Endothelial cell of umbilical vein (primary cell): ENCODE data around the gene TBC1D8B. TPM values are rescaled to one million over a fixed set of nuclear protein-coding genes. Genes with fewer than 3 reads are reported as not detected.

Experiments
- BruUV-seq: library from RNA; stranded (reverse); fragments of 400-500 nt; replicated peaks from 2 replicates; lab custom pipeline; 2021; lab: Mats Ljungman, UMichigan
- CTCF ChIA-PET: fragments of 300-600, 350-600 bp; sonication (Branson Sonifier 250); formaldehyde crosslinking; loops from one replicate; lab custom pipeline; 2021; ENCODE audit warnings: antibody characterized with exemption, inconsistent platforms; lab: Charles Lee
- POLR2A ChIA-PET: fragments of 300-600, 350-600 bp; sonication (Branson Sonifier 250); formaldehyde crosslinking; loops from one replicate; lab custom pipeline; 2021; ENCODE audit warnings: antibody characterized with exemption, inconsistent platforms; lab: Charles Lee
- DNase-seq: peaks from one replicate; pipeline ENCODE4 v3.0.0-alpha.2; 2011; ENCODE audit warnings: low read depth, low spot score
- FAIRE-seq: peaks from 2 replicates; lab custom pipeline; 2011; peaks lifted over from hg19 to GRCh38; lab: Jason Lieb, UNC
- H2AFZ ChIP-seq: 2 replicates; pipeline ENCODE4 v1.6.0; 2012; ENCODE audit warnings: low read depth, low read length, control low read depth, inconsistent platforms
- H3K27ac ChIP-seq: 2 replicates; pipeline ENCODE4 v1.5.1; 2011; ENCODE audit warnings: low read depth, mild to moderate bottlenecking, control low read depth, low read length, moderate library complexity; ENCODE audit not compliant: insufficient read depth
- H3K27me3 ChIP-seq, 2 experiments: 2 replicates each; pipeline versions ENCODE4 v1.6.0 to v1.6.1; 2011; ENCODE audit warnings: low read length in 2 of 2, mixed read lengths in 1 of 2; ENCODE audit not compliant: control insufficient read depth in 2 of 2, insufficient read depth in 2 of 2
- H3K36me3 ChIP-seq, 2 experiments: 2 replicates in 1 of 2; 3 replicates in 1 of 2; pipeline ENCODE4 v1.5.1; 2011; ENCODE audit warnings: low read length in 2 of 2, mild to moderate bottlenecking in 1 of 2, moderate library complexity in 1 of 2; ENCODE audit not compliant: control insufficient read depth in 2 of 2, insufficient read depth in 2 of 2; ENCODE audit errors: extremely low read depth in 1 of 2
- H3K4me1 ChIP-seq: 3 replicates; pipeline ENCODE4 v1.5.1; 2011; ENCODE audit warnings: mild to moderate bottlenecking, low read length; ENCODE audit not compliant: control insufficient read depth, insufficient read depth; ENCODE audit errors: extremely low read depth
- H3K4me2 ChIP-seq: 2 replicates; pipeline ENCODE4 v1.6.1; 2011; ENCODE audit warnings: low read length, control low read depth, mixed read lengths; ENCODE audit not compliant: insufficient read depth
- H3K4me3 ChIP-seq, 3 experiments: fragments of 200-600 bp in 1 of 3; sonication (generic), shearing (Covaris generic) in 1 of 3; replicated peaks in 1 of 3; 2 replicates each; pipeline ENCODE4 v1.5.1; 2011 to 2016; ENCODE audit warnings: control low read depth in 3 of 3, low read length in 3 of 3, mild to moderate bottlenecking in 2 of 3, inconsistent platforms in 1 of 3, low read depth in 1 of 3, moderate library complexity in 1 of 3; ENCODE audit not compliant: insufficient read depth in 1 of 3
- H3K79me2 ChIP-seq: 2 replicates; pipeline ENCODE4 v1.6.0; 2012; ENCODE audit warnings: low read length, inconsistent platforms; ENCODE audit not compliant: control insufficient read depth, insufficient read depth
- H3K9ac ChIP-seq: replicated peaks from 2 replicates; pipeline ENCODE3; 2011; ENCODE audit warnings: low read length, control low read depth; ENCODE audit not compliant: insufficient read depth; ENCODE audit errors: extremely low read depth
- H3K9me1 ChIP-seq: replicated peaks from 3 replicates; pipeline ENCODE4 v1.6.0; 2011; ENCODE audit warnings: mild to moderate bottlenecking, low read length; ENCODE audit not compliant: control insufficient read depth, insufficient read depth; ENCODE audit errors: extremely low read depth
- H3K9me3 ChIP-seq: replicated peaks from 2 replicates; pipeline ENCODE4 v1.5.1; 2012; ENCODE audit warnings: low read length, inconsistent platforms; ENCODE audit not compliant: control insufficient read depth, insufficient read depth
- H4K20me1 ChIP-seq: replicated peaks from 2 replicates; pipeline ENCODE3; 2011; ENCODE audit warnings: mild to moderate bottlenecking, low read length; ENCODE audit not compliant: control insufficient read depth, insufficient read depth; ENCODE audit errors: extremely low read depth
- EZH2 ChIP-seq: IDR thresholded peaks from 2 replicates; pipeline ENCODE4 v1.6.1; 2012; ENCODE audit warnings: borderline replicate concordance, low read depth, mild to moderate bottlenecking, moderate library complexity, low read length, inconsistent platforms; ENCODE audit not compliant: severe bottlenecking
- FOS ChIP-seq: IDR thresholded peaks from 2 replicates; pipeline ENCODE4 v1.6.1; 2011; ENCODE audit warnings: mild to moderate bottlenecking, low read length, moderate library complexity, borderline replicate concordance; ENCODE audit not compliant: insufficient read depth
- GATA2 ChIP-seq: IDR thresholded peaks from 2 replicates; pipeline ENCODE4 v1.7.0; 2011; ENCODE audit warnings: low read depth, mild to moderate bottlenecking, moderate library complexity, mixed read lengths, low read length; ENCODE audit not compliant: insufficient read length, insufficient read depth
- JUN ChIP-seq: IDR thresholded peaks from 2 replicates; pipeline ENCODE4 v1.6.1; 2011; ENCODE audit warnings: borderline replicate concordance, low read depth; ENCODE audit not compliant: insufficient read length, insufficient read depth
- MYC ChIP-seq: IDR thresholded peaks from one replicate; pipeline ENCODE4 v1.6.1; 2011; ENCODE audit warnings: mild to moderate bottlenecking, low read depth, low read length
- POLR2A ChIP-seq: IDR thresholded peaks from 2 replicates; pipeline ENCODE4 v1.6.1; 2012; ENCODE audit warnings: low read depth, mild to moderate bottlenecking, control low read depth, low read length
- dilution Hi-C: fragments of 300-500 bp; cut with MboI; formaldehyde crosslinking; loops from one replicate; pipeline ENCODE4 v1.15.0; 2019; ENCODE audit warnings: low sequenced_read_pairs; ENCODE audit not compliant: extremely low pct_ligation_motif_present
- intact Hi-C: fragments of 100-400 bp; cut with micrococcal nuclease; formaldehyde crosslinking; loops from one replicate; pipeline ENCODE4 v1.10.0; 2022
- polyA plus RNA-seq, 4 experiments: library from polyadenylated mRNA; depleted of rRNA in 3 of 4; stranded (reverse) in 3 of 4; unstranded in 1 of 4; fragments of >200 nt; gene quantifications; 2 replicates each; pipeline versions ENCODE4 v1.2.1 to v1.2.3, GENCODE V29; 2011 to 2012; ENCODE audit warnings: missing spikeins in 1 of 4
- total RNA-seq: library from RNA; stranded (reverse); gene quantifications from 2 replicates; pipeline ENCODE4 v1.2.3, GENCODE V29; 2021
- TF ChIP-seq, protein P1 (sequence below): IDR thresholded peaks from 2 replicates; pipeline ENCODE4 v1.6.1; 2011; ENCODE audit not compliant: insufficient read depth, insufficient read length
- TF ChIP-seq, protein P2 (sequence below), 2 donors: IDR thresholded peaks; 1 replicate in 1 of 2; 2 replicates in 1 of 2; pipeline ENCODE4 v1.5.1; 2011; ENCODE audit warnings: low read length in 2 of 2, mild to moderate bottlenecking in 2 of 2, moderate library complexity in 2 of 2, control low read depth in 1 of 2, inconsistent platforms in 1 of 2, low read depth in 1 of 2; ENCODE audit not compliant: insufficient read depth in 1 of 2; ENCODE audit errors: extremely low read depth in 1 of 2

TBC1D8B gene
- total and polyA plus RNA-seq, 2 donors (not counting 3 experiments of a cell fraction or from before 2014, with no cell fraction given): 1.4 to 3.9 TPM

DNA sequence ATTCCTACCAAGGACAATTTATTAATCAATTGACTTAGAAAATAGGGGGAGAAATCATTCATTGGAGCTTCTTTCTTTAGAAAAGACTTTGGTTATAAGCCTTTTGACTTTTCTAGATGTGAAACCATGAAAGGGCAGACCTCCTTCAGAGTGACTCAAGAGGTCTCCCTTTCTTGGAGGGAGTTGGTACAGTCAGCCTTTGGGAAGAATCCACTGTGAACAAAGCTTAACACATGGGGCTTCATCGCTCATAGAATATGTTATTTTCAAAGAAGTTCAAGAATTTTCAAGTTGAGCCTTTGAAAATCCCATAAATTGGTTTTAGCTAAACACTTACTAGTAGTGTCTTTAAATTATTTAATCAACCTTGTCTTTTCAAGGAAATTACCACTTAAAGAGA, 72.7 kb downstream of the TBC1D8B start:
- no peaks in the 10 kb centered on the region for H3K79me2 ChIP-seq
- intact Hi-C loops: loop anchor here (10.0 kb wide), 1 partner anchor 1020 kb away; no protein-coding TSS in a partner anchor
- H3K27me3 ChIP-seq: no peaks in the 10 kb centered on the region
- no peak overlapping the region for H3K4me3 ChIP-seq
- no peaks in the 10 kb centered on the region for H3K4me1 ChIP-seq
- DNase-seq (no peak), FAIRE-seq (no peak)
- H3K9me3 ChIP-seq: no peaks in the 10 kb centered on the region
- H3K9me1 ChIP-seq: no peaks in the 10 kb centered on the region
- dilution Hi-C loops: no loop called here
- H3K27ac ChIP-seq: no peak overlapping the region
- H4K20me1 ChIP-seq: no peaks in the 10 kb centered on the region
- TF ChIP-seq, protein P1, sequence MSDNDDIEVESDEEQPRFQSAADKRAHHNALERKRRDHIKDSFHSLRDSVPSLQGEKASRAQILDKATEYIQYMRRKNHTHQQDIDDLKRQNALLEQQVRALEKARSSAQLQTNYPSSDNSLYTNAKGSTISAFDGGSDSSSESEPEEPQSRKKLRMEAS: no peak
- TF ChIP-seq POLR2A (no peak), MYC (no peak), FOS (no peak), EZH2 (no peak), JUN (no peak), GATA2 (no peak)
- TF ChIP-seq, protein P2, sequence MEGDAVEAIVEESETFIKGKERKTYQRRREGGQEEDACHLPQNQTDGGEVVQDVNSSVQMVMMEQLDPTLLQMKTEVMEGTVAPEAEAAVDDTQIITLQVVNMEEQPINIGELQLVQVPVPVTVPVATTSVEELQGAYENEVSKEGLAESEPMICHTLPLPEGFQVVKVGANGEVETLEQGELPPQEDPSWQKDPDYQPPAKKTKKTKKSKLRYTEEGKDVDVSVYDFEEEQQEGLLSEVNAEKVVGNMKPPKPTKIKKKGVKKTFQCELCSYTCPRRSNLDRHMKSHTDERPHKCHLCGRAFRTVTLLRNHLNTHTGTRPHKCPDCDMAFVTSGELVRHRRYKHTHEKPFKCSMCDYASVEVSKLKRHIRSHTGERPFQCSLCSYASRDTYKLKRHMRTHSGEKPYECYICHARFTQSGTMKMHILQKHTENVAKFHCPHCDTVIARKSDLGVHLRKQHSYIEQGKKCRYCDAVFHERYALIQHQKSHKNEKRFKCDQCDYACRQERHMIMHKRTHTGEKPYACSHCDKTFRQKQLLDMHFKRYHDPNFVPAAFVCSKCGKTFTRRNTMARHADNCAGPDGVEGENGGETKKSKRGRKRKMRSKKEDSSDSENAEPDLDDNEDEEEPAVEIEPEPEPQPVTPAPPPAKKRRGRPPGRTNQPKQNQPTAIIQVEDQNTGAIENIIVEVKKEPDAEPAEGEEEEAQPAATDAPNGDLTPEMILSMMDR (IDR thresholded peaks at IDR 0.05; ENCODE audit: extremely low read depth in 1 of 2, insufficient read depth in 1 of 2, low read depth in 1 of 2, low read length in 2 of 2): no peak
- BruUV-seq: no TSS peak
- H3K36me3 ChIP-seq: no peaks in the 10 kb centered on the region
- H2AFZ ChIP-seq: no peak overlapping the region
- POLR2A ChIA-PET: no interaction called here
- H3K9ac ChIP-seq: no peak overlapping the region
- CTCF ChIA-PET: interaction anchor here (1.1 to 3.3 kb wide), 11 partner anchors 8 to 553 kb away, joined by 3 to 28 read pairs (median 5); no protein-coding TSS in a partner anchor
- H3K4me2 ChIP-seq: no peak overlapping the region
